22Rv1 (cell line): Measurements from ENCODE around the gene RNLS.

Experiments used
- ZFX ChIP-seq: fragments of 450-650 bp; IDR thresholded peaks from 2 replicates; pipeline ENCODE4 v1.6.1; 2017; ENCODE audit warnings: antibody characterized with exemption, borderline replicate concordance
- TF ChIP-seq, protein P1 (sequence below): fragments of 450-650 bp; IDR thresholded peaks from 2 replicates; pipeline ENCODE4 v1.5.1; 2017; ENCODE audit warnings: mild to moderate bottlenecking

DNA sequence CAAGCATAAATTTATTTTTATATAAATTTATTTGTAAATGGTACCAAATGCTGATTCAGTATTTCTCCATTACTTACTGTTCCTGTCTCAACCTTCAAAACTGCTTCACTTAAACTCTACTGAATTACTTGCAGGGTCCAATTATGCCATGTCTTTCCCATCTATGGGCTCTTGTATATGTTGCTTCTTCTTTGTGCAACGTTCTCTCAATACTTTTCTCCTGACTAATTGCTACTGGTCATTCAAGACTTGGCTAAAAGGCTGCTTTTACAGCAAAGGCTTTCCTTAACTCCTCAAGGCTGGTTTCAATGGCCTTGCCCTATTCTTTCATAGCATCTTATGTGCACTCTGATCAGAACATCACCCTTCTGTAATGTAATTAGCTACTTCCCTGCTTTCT is 67.9 kb downstream of the RNLS start:
- TF ChIP-seq, protein P1, sequence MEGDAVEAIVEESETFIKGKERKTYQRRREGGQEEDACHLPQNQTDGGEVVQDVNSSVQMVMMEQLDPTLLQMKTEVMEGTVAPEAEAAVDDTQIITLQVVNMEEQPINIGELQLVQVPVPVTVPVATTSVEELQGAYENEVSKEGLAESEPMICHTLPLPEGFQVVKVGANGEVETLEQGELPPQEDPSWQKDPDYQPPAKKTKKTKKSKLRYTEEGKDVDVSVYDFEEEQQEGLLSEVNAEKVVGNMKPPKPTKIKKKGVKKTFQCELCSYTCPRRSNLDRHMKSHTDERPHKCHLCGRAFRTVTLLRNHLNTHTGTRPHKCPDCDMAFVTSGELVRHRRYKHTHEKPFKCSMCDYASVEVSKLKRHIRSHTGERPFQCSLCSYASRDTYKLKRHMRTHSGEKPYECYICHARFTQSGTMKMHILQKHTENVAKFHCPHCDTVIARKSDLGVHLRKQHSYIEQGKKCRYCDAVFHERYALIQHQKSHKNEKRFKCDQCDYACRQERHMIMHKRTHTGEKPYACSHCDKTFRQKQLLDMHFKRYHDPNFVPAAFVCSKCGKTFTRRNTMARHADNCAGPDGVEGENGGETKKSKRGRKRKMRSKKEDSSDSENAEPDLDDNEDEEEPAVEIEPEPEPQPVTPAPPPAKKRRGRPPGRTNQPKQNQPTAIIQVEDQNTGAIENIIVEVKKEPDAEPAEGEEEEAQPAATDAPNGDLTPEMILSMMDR = no peak
- TF ChIP-seq ZFX = no peak
